Activated CD4-positive, alpha-beta T cell treated with anti-CD3 and anti-CD28 coated beads, Interleukin-2, amount 10 ng/mL, durations not matched to agents 7 days and 5 days (primary cell): ENCODE results near the gene GRK5. TPM values are rescaled to one million over a fixed set of nuclear protein-coding genes. Genes with fewer than 3 reads are reported as not detected.

Source experiments
- CTCF ChIA-PET: fragments of 350-600 bp; sonication (Branson Sonifier 250); formaldehyde crosslinking; loops from one replicate; lab custom pipeline; 2021; ENCODE audit warnings: antibody characterized with exemption; lab: Charles Lee
- POLR2A ChIA-PET: fragments of 350-600 bp; sonication (Branson Sonifier 250); formaldehyde crosslinking; loops from one replicate; lab custom pipeline; 2021; ENCODE audit warnings: antibody characterized with exemption; lab: Charles Lee
- DNase-seq: peaks from one replicate; pipeline ENCODE4 v3.0.0-alpha.2; 2020
- H3K27ac Mint-ChIP-seq: one replicate; pipeline ENCODE4 v1.8.0; 2021; ENCODE audit warnings: mild to moderate bottlenecking, moderate library complexity, mixed read lengths
- H3K27me3 Mint-ChIP-seq: one replicate; pipeline ENCODE4 v1.8.0; 2021; ENCODE audit warnings: mixed read lengths
- H3K36me3 Mint-ChIP-seq: one replicate; pipeline ENCODE4 v1.8.0; 2021; ENCODE audit warnings: low read depth, mixed read lengths
- H3K4me1 Mint-ChIP-seq: one replicate; pipeline ENCODE4 v1.8.0; 2021; ENCODE audit warnings: mixed read lengths
- H3K4me3 Mint-ChIP-seq: one replicate; pipeline ENCODE4 v1.8.0; 2021; ENCODE audit warnings: mild to moderate bottlenecking, moderate library complexity, mixed read lengths
- H3K9me3 Mint-ChIP-seq: one replicate; pipeline ENCODE4 v1.8.0; 2021; ENCODE audit warnings: mixed read lengths
- total RNA-seq, 2 experiments: library from RNA; stranded (reverse); gene quantifications; one replicate each; pipeline ENCODE4 v1.2.3, GENCODE V29; 2021

Gene GRK5
- total RNA-seq, 2 experiments from 2014 or later: 26.0 to 27.5 TPM

DNA sequence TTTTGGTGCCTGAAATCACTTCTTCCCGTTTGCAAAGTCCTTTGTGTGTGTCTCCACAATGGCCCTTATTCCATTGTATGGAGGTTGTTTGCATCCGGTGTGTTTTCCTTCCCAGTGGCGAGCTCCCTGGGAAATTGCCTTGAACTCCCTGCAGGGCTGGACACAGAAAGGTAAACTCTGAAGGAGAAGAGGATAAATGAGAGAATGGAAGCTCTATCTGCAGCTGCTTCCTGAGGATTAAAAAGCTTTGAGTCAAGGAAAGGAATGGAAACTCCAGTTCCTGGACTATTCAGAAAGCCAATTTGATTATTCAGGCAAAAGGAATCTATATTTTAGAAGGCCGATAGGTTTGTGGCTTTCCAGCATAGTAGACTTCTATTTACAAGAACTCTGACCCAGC lies 4.4 kb upstream of the GRK5 start:
- ChIA-PET POLR2A (interaction anchor here (0.7 to 1.0 kb wide), 2 partner anchors 72 to 874 kb away, joined by 4 to 5 read pairs; no protein-coding TSS in a partner anchor), CTCF (interaction anchor here (0.8 to 1.7 kb wide), 6 partner anchors 9 to 340 kb away, joined by 3 to 6 read pairs (median 4); no protein-coding TSS in a partner anchor)
- H3K9me3 Mint-ChIP-seq: no peaks in the 10 kb centered on the region

DNA sequence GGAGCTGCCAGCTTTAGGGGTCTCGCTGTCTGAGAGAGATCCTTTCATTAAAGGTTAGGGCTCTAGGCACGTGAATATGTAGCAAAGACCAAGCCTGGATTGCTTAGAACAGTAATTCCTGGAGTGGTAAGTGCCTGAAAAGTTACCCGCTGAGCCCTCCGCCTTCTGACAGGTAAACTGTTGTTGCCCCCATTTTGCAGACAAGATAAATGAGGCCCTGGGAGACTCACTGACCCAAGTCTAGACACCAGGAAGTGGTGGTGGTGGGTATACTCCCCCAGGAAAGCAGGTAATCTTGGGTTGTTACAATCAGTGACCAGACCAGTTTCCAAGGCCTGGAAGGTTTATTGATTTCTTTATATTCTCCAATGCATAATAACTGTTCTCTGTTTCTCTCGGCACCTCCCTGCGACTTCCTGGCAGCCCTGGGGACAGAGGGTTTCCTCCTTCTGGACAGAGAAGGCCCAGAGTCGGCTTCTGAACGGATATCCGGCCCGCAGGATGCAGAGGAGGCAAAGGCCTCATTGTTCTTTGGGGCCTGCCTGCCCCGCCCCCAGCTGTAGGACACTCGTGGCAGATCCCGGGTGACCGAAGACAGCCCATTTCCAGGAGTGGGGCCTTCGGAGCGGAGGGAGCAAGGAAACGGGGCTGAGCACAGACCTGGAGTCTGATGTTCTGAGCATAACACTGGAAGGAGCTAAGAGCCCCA lies 1.3 kb upstream of the GRK5 start:
- Mint-ChIP-seq H3K27ac (peak overlapping the region; percentile 98), H3K4me1 (peaks cover 32% of the 10 kb centered on the region), H3K9me3 (no peaks in the 10 kb centered on the region), H3K4me3 (peak overlapping the region; percentile 89), H3K36me3 (no peaks in the 10 kb centered on the region), H3K27me3 (no peaks in the 10 kb centered on the region)
- ChIA-PET CTCF (interaction anchor here (0.6 to 2.9 kb wide), 42 partner anchors 8 to 441 kb away, joined by 3 to 25 read pairs (median 4); partner anchors contain the start of gene RGS10), POLR2A (no interaction called here)
- peak; percentile 53 for DNase-seq

More for the DNA sequence above, 4.4 kb upstream of the GRK5 start:
- no peak for DNase-seq
- peaks cover 17% of the 10 kb centered on the region for H3K4me1 Mint-ChIP-seq
- no peaks in the 10 kb centered on the region for H3K27me3 Mint-ChIP-seq
- H3K27ac Mint-ChIP-seq: no peak overlapping the region
- no peaks in the 10 kb centered on the region for H3K36me3 Mint-ChIP-seq
- no peak overlapping the region for H3K4me3 Mint-ChIP-seq

DNA sequence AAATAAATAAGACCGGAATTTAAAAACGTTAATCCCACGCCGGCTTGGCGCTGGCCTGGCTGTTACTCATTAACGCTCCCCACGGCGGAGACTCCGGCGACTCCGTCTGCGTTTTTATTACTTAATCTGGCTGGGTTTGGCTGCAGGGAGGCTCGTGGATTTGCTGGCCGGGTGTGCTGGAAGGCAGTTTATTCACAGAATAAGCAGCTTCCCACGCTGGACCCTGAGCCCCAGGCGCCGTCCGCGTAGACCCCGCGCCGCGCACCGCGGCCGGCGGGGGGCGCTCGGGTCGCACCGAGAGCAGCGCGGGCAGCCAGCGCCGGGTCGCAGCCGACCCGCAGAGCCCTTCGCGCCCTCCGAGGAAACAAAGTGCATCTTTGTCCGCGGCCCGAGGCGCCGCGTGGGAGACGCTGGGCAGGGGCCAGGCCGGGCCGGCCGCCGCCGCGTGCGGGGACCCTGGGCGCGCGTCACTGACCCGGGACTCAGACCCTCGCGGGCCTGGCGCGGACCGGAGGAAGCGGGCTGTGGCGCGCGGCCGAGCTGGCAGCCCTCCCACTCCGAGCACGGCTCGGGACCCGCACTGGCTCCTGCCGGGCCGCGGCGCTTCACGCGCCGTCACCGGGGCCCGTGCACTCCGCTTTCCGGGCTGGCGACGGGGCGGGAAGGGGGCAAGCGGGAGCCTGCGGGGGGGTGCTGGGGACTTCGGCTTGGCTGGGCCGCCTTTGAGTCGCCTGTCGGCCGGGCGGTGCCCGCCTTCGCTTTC lies 587 bp upstream of the GRK5 start:
- CTCF ChIA-PET: interaction anchor here (0.6 to 2.9 kb wide), 55 partner anchors 9 to 441 kb away, joined by 3 to 25 read pairs (median 4); partner anchors contain the start of gene RGS10
- H3K4me1 Mint-ChIP-seq: peaks cover 39% of the 10 kb centered on the region
- POLR2A ChIA-PET: interaction anchor here (0.6 to 1.7 kb wide), 4 partner anchors 64 to 395 kb away, joined by 3 to 6 read pairs (median 4); no protein-coding TSS in a partner anchor
- H3K4me3 Mint-ChIP-seq: peak overlapping the region; percentile 89
- H3K9me3 Mint-ChIP-seq: no peaks in the 10 kb centered on the region
- peak overlapping the region; percentile 98 for H3K27ac Mint-ChIP-seq
- no peaks in the 10 kb centered on the region for H3K27me3 Mint-ChIP-seq
- peak; percentile 66 for DNase-seq
- H3K36me3 Mint-ChIP-seq: peaks cover 2% of the 10 kb centered on the region

DNA sequence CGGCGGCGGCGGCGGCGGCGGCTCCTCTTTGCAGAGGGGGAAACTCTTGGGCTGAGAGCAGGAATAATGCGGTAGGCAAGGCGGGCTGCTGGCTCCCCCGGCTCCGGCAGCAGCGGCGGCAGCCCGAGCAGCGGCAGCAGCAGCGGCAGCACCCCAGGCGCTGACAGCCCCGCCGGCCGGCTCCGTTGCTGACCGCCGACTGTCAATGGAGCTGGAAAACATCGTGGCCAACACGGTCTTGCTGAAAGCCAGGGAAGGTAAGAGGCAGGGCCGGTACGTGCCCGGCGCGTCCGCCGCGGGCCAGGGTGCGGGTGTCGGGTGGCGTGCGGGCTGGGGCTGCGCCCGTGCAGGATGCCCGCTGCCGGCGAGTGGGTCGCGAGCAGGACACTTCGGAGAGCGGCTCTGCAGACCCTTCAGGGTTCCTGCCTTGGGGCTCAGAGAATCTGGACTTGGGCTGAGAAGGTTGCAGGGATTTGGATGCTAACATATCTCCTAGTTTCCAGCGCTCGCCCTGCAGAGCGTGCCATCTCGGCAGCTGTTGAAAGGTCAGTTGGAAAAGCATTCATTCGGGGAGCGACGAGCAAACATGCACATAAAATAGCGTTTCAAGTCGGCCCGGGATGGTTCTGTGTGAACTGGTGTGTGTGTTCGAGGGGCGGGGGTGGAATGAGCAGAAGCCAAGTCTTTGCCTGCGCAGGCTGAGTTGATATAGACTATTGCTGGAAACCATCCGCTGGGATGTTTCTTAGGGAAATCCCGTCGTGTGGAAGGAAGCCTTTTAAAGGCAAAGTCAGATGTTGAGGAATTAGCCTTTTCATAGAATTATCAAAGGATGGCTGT lies 562 bp downstream of the GRK5 start:
- ChIA-PET POLR2A (interaction anchor here (1.2 to 1.7 kb wide), 2 partner anchors 63 to 94 kb away, joined by 3 to 6 read pairs; no protein-coding TSS in a partner anchor), CTCF (interaction anchor here (0.6 to 2.9 kb wide), 25 partner anchors 10 to 310 kb away, joined by 3 to 25 read pairs (median 4); no protein-coding TSS in a partner anchor)
- Mint-ChIP-seq H3K4me3 (peak overlapping the region; percentile 94), H3K4me1 (peaks cover 51% of the 10 kb centered on the region), H3K9me3 (no peaks in the 10 kb centered on the region), H3K36me3 (peaks cover 10% of the 10 kb centered on the region), H3K27ac (peak overlapping the region; percentile 87), H3K27me3 (no peaks in the 10 kb centered on the region)
- DNase-seq: peak; percentile 48

- peaks cover 13% of the 10 kb centered on the region for H3K36me3 Mint-ChIP-seq
- DNase-seq: no peak
- no peaks in the 10 kb centered on the region for H3K27me3 Mint-ChIP-seq
- ChIA-PET CTCF (interaction anchor here (0.6 to 0.8 kb wide), 2 partner anchors 70 to 106 kb away, joined by 3 read pairs; no protein-coding TSS in a partner anchor), POLR2A (no interaction called here)
- no peaks in the 10 kb centered on the region for H3K9me3 Mint-ChIP-seq
- H3K4me3 Mint-ChIP-seq: peak overlapping the region; percentile 94
- peaks cover 55% of the 10 kb centered on the region for H3K4me1 Mint-ChIP-seq
- H3K27ac Mint-ChIP-seq: peak overlapping the region; percentile 87
These were observed 1.2 kb downstream of the GRK5 start for GRCh38 chr10:119208553-119208940.

GRCh38 chr10:119209035-119209735 lies 1.8 kb downstream of the GRK5 start:
- Mint-ChIP-seq H3K4me1 (peaks cover 61% of the 10 kb centered on the region), H3K4me3 (peak overlapping the region; percentile 94), H3K9me3 (no peaks in the 10 kb centered on the region), H3K27ac (peak overlapping the region; percentile 87), H3K36me3 (peaks cover 14% of the 10 kb centered on the region), H3K27me3 (no peaks in the 10 kb centered on the region)
- CTCF ChIA-PET: interaction anchor here (0.6 to 2.3 kb wide), 20 partner anchors 9 to 335 kb away, joined by 3 to 9 read pairs (median 3); no protein-coding TSS in a partner anchor
- peak; percentile 56 for DNase-seq
- POLR2A ChIA-PET: no interaction called here

GRCh38 chr10:119209736-119210355 lies 2.5 kb downstream of the GRK5 start:
- Mint-ChIP-seq H3K4me3 (peak overlapping the region; percentile 94), H3K9me3 (no peaks in the 10 kb centered on the region), H3K27ac (peak overlapping the region; percentile 87), H3K4me1 (peaks cover 67% of the 10 kb centered on the region), H3K36me3 (peaks cover 17% of the 10 kb centered on the region), H3K27me3 (no peaks in the 10 kb centered on the region)
- DNase-seq: no peak
- ChIA-PET CTCF (interaction anchor here (0.6 to 2.3 kb wide), 18 partner anchors 8 to 277 kb away, joined by 3 to 9 read pairs (median 4); no protein-coding TSS in a partner anchor), POLR2A (interaction anchor here (0.6 to 0.7 kb wide), 3 partner anchors 124 to 519 kb away, joined by 3 read pairs; no protein-coding TSS in a partner anchor)

GRCh38 chr10:119210633-119211032 lies 3.3 kb downstream of the GRK5 start:
- no peak overlapping the region for H3K4me3 Mint-ChIP-seq
- CTCF ChIA-PET: interaction anchor here (0.6 to 2.3 kb wide), 9 partner anchors 12 to 362 kb away, joined by 3 to 9 read pairs (median 4); no protein-coding TSS in a partner anchor
- H3K9me3 Mint-ChIP-seq: no peaks in the 10 kb centered on the region
- POLR2A ChIA-PET: no interaction called here
- no peak for DNase-seq
- peak overlapping the region; percentile 94 for H3K27ac Mint-ChIP-seq
- H3K4me1 Mint-ChIP-seq: peaks cover 73% of the 10 kb centered on the region
- no peaks in the 10 kb centered on the region for H3K27me3 Mint-ChIP-seq
- H3K36me3 Mint-ChIP-seq: peaks cover 17% of the 10 kb centered on the region

DNA sequence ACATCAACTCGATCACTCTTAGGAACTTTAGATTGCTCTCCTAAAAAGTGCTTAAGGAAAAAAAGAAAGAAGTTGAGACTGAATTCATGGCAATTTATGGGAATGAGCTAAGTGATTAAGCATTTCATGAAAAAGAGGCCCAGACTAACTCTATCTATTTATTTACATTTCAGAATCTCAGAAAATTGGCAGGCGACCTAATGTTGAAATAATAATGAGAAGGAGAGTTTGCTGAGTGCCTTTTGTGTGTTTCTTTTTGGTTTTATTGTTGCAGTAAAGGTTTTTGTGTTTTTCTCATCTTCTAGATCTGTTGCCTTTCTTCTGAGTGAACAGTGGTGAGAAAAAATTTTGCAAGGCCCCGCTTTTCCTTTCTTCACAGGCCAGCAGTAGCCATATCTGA lies 3.8 kb downstream of the GRK5 start:
- Mint-ChIP-seq H3K4me1 (peaks cover 70% of the 10 kb centered on the region), H3K27me3 (no peaks in the 10 kb centered on the region)

DNA sequence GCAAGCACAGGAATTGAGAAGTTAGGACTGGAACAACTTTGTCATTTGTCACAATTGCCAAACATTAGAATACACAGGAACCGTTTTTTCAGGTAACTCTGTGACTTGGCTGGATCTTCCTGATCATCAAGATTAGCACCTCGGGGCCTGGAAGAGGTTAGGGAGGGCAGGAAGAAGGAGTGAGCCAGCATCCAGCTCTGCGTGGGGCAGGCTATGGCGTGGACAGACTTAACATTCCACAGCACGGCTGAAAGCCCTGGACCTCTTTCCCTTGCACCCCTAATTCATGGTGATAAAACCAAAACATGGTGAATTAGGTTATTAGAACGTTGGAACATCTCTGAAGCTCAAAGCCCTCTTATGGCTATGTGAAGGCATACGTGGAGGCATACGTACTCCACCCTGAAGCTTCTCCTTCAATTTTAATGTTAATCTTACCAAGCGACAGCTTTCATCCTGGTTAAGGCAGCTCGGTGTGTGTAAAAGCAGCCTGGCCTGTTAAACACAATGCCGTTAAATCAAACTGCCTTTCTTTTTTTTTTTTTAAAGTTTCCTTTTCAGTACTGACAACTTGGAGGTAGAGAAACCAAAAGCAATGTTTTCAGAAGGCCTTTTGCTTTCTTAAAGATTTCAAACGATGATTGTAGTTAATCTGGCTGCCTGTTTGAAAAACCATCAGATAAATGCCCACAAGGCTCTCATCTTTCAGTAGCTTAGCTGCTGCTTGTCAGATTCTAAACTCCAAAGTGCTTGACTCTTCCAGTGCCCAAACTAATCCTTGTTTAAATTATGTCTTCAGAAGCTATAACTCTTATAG lies 4.5 kb downstream of the GRK5 start:
- H3K27me3 Mint-ChIP-seq: no peaks in the 10 kb centered on the region
- ChIA-PET CTCF (interaction anchor here (0.7 to 1.9 kb wide), 6 partner anchors 13 to 207 kb away, joined by 3 to 10 read pairs (median 3); no protein-coding TSS in a partner anchor), POLR2A (interaction anchor here (0.7 to 1.1 kb wide), 3 partner anchors 59 to 90 kb away, joined by 3 to 10 read pairs (median 3); no protein-coding TSS in a partner anchor)
- H3K4me3 Mint-ChIP-seq: peak overlapping the region; percentile 69
- peak overlapping the region; percentile 94 for H3K27ac Mint-ChIP-seq
- H3K9me3 Mint-ChIP-seq: no peaks in the 10 kb centered on the region
- H3K36me3 Mint-ChIP-seq: peaks cover 17% of the 10 kb centered on the region
- H3K4me1 Mint-ChIP-seq: peaks cover 65% of the 10 kb centered on the region
- DNase-seq: peak; percentile 44

More for the DNA sequence above, 3.8 kb downstream of the GRK5 start:
- Mint-ChIP-seq H3K9me3 (no peaks in the 10 kb centered on the region), H3K36me3 (peaks cover 17% of the 10 kb centered on the region), H3K4me3 (peak overlapping the region; percentile 69), H3K27ac (peak overlapping the region; percentile 94)
- DNase-seq: no peak
- CTCF ChIA-PET: interaction anchor here (0.8 to 2.3 kb wide), 5 partner anchors 12 to 207 kb away, joined by 3 to 10 read pairs (median 4); no protein-coding TSS in a partner anchor
- POLR2A ChIA-PET: interaction anchor here (1.1 kb wide), 1 partner anchor 60 kb away, joined by 3 read pairs; no protein-coding TSS in a partner anchor
